ENCODE data around the gene PTPRD.

Gene PTPRD

DNA sequence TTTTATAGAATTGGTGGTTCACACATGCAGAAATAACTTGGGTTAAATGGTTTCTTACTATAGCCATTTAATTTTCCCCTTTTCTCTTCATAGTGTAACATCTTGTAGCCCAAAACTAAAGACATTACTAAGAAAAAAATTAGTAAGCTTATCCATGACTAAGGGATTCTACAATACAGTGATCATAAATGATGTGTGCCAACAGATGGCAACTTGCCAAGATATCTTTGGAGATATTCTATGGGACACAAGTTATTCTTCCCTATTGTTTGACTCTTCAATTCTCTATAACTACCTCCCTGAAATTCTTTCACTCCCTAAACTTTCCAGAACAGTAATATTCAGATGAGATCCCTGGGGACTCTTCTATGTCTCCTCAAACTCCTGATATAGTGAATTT lies 580.6 kb downstream of the PTPRD start:
- H4K20me1 ChIP-seq (ENCODE audit: low read depth, low read length), result no peaks in the 10 kb centered on the region
- TF ChIP-seq EZH2phosphoT487 (conservative IDR thresholded peaks at IDR 0.05; ENCODE audit: low read length), result no peak
- TF ChIP-seq, protein P1, sequence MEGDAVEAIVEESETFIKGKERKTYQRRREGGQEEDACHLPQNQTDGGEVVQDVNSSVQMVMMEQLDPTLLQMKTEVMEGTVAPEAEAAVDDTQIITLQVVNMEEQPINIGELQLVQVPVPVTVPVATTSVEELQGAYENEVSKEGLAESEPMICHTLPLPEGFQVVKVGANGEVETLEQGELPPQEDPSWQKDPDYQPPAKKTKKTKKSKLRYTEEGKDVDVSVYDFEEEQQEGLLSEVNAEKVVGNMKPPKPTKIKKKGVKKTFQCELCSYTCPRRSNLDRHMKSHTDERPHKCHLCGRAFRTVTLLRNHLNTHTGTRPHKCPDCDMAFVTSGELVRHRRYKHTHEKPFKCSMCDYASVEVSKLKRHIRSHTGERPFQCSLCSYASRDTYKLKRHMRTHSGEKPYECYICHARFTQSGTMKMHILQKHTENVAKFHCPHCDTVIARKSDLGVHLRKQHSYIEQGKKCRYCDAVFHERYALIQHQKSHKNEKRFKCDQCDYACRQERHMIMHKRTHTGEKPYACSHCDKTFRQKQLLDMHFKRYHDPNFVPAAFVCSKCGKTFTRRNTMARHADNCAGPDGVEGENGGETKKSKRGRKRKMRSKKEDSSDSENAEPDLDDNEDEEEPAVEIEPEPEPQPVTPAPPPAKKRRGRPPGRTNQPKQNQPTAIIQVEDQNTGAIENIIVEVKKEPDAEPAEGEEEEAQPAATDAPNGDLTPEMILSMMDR (IDR thresholded peaks at IDR 0.05; ENCODE audit: insufficient read depth, low read length, poor library complexity, severe bottlenecking), result no peak
- H3K9ac ChIP-seq (ENCODE audit: low read length), result no peak overlapping the region

DNA sequence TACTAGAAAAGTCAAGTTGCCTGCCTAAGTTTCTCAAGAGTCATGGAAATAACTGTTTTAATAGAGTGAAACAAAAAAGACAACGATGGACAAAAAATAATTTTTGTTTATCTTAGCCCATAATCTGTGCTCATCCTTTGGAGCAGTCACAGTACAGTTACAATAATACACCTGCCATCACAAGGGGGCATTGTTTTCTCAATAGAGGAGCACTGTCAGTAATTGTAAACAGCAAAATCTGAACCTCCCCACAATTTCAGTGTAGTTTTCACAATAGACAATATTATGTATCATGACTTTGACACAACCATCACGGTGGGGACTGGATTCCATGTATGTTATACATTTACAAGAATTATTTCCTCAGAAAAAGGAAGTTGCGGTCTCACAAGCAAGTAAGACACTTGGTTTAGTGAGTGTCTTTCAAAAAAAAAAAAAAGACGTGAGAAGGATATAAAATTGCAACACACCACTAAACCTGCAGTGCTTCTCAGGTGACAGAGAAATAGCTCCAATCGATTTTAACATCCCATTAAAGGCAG lies 586.3 kb downstream of the PTPRD start:
- Histone ChIP-seq H3F3A (ENCODE audit: insufficient read depth) (no peaks in the 10 kb centered on the region), H3K9me2 (replicated peaks; ENCODE audit: insufficient read depth, low read length) (no peaks in the 10 kb centered on the region), H3K4me2 (ENCODE audit: low read depth, low read length, poor library complexity, severe bottlenecking) (no peak overlapping the region), H2AFZ (ENCODE audit: low read depth, low read length, severe bottlenecking) (no peak overlapping the region), H3K9me3 (ENCODE audit: insufficient read depth, low read length) (no peaks in the 10 kb centered on the region), H3K27ac (ENCODE audit: low read depth, low read length) (no peak overlapping the region), H4K20me1 (ENCODE audit: low read depth, low read length) (no peaks in the 10 kb centered on the region), H3K36me3 (ENCODE audit: low read length) (no peaks in the 10 kb centered on the region), H3K4me3 (ENCODE audit: insufficient read depth, low read length, poor library complexity, severe bottlenecking) (no peak overlapping the region), H3K79me2 (ENCODE audit: insufficient read depth, low read length) (no peaks in the 10 kb centered on the region), H3K27me3 (ENCODE audit: low read length) (no peaks in the 10 kb centered on the region), H3K9ac (ENCODE audit: low read length) (no peak overlapping the region)
- TF ChIP-seq, protein P1 (IDR thresholded peaks at IDR 0.05; ENCODE audit: insufficient read depth, low read length, poor library complexity, severe bottlenecking), result no peak
- no peak for TF ChIP-seq EZH2phosphoT487 (conservative IDR thresholded peaks at IDR 0.05; ENCODE audit: low read length)

More for the DNA sequence above, 580.6 kb downstream of the PTPRD start:
- Histone ChIP-seq H3K9me3 (ENCODE audit: insufficient read depth, low read length) (no peaks in the 10 kb centered on the region), H3F3A (ENCODE audit: insufficient read depth) (no peaks in the 10 kb centered on the region), H3K4me2 (ENCODE audit: low read depth, low read length, poor library complexity, severe bottlenecking) (no peak overlapping the region), H3K36me3 (ENCODE audit: low read length) (no peaks in the 10 kb centered on the region), H3K27me3 (ENCODE audit: low read length) (no peaks in the 10 kb centered on the region; the same call in 1 of the 2 replicates), H3K79me2 (ENCODE audit: insufficient read depth, low read length) (no peaks in the 10 kb centered on the region), H2AFZ (ENCODE audit: low read depth, low read length, severe bottlenecking) (no peak overlapping the region), H3K4me3 (ENCODE audit: insufficient read depth, low read length, poor library complexity, severe bottlenecking) (no peak overlapping the region), H3K9me2 (replicated peaks; ENCODE audit: insufficient read depth, low read length) (no peaks in the 10 kb centered on the region), H3K27ac (ENCODE audit: low read depth, low read length) (no peak overlapping the region)

DNA sequence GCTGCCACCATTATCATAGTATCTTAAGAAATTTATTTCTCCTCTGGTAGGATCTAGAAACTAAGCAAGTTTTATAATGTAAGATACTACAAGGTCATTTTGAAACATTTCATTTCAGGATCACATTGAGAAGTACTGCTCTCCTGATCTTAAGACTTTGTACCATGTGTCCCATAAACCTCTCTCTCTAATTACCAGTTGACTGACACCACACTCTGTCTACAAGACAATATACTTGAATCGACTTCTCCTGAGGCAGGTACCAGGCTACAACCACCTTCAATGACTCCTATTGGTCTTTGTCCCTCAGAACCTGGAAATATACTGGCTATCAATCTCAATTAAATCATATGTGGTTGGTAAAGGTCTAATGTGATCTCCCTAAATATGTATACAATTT lies 597.0 kb downstream of the PTPRD start:
- Histone ChIP-seq H2AFZ (ENCODE audit: low read depth, low read length, severe bottlenecking) (no peak overlapping the region), H3K27ac (ENCODE audit: low read depth, low read length) (no peak overlapping the region), H4K20me1 (ENCODE audit: low read depth, low read length) (peaks cover 4% of the 10 kb centered on the region; the same call in 1 of the 2 replicates), H3K9me2 (replicated peaks; ENCODE audit: insufficient read depth, low read length) (no peaks in the 10 kb centered on the region), H3K4me3 (ENCODE audit: insufficient read depth, low read length, poor library complexity, severe bottlenecking) (no peak overlapping the region), H3K4me2 (ENCODE audit: low read depth, low read length, poor library complexity, severe bottlenecking) (no peak overlapping the region), H3K9ac (ENCODE audit: low read length) (no peak overlapping the region), H3K36me3 (ENCODE audit: low read length) (no peaks in the 10 kb centered on the region), H3F3A (ENCODE audit: insufficient read depth) (no peaks in the 10 kb centered on the region), H3K79me2 (ENCODE audit: insufficient read depth, low read length) (no peaks in the 10 kb centered on the region), H3K27me3 (ENCODE audit: low read length) (no peaks in the 10 kb centered on the region), H3K9me3 (ENCODE audit: insufficient read depth, low read length) (no peaks in the 10 kb centered on the region)
- TF ChIP-seq, protein P1 (IDR thresholded peaks at IDR 0.05; ENCODE audit: insufficient read depth, low read length, poor library complexity, severe bottlenecking), result no peak
- no peak for TF ChIP-seq EZH2phosphoT487 (conservative IDR thresholded peaks at IDR 0.05; ENCODE audit: low read length)
